B cell (primary cell): ENCODE results near the gene SEMA3B. TPM values are rescaled to one million over a fixed set of nuclear protein-coding genes. Genes with fewer than 3 reads are reported as not detected.

ENCODE experiments used
- ATAC-seq: fragments of 200-7000 bp; cut with Tn5 transposase; one replicate; pipeline ENCODE4 v1.10.0; 2021; ENCODE audit warnings: low read depth, mild to moderate bottlenecking, moderate number of reproducible peaks, moderate library complexity
- CTCF ChIA-PET: fragments of 350-600 bp; sonication (Branson Sonifier 250); formaldehyde crosslinking; loops from one replicate; lab custom pipeline; 2021; ENCODE audit warnings: antibody characterized with exemption, inconsistent platforms; lab: Charles Lee
- POLR2A ChIA-PET: fragments of 350-600 bp; sonication (Branson Sonifier 250); formaldehyde crosslinking; loops from one replicate; lab custom pipeline; 2021; ENCODE audit warnings: antibody characterized with exemption; lab: Charles Lee
- DNase-seq: peaks from one replicate; pipeline ENCODE4 v3.0.0; 2013
- H2AFZ ChIP-seq: 2 replicates; pipeline ENCODE4 v1.6.1; 2012; ENCODE audit warnings: mild to moderate bottlenecking, low read depth, low read length; ENCODE audit not compliant: insufficient read depth, poor library complexity, severe bottlenecking
- H3K27ac ChIP-seq, 2 donors: 1 replicate in 1 of 2; 2 replicates in 1 of 2; pipeline ENCODE4 v1.5.1; 2012 to 2013; ENCODE audit warnings: low read length in 2 of 2, mild to moderate bottlenecking in 2 of 2, moderate library complexity in 1 of 2
- H3K27me3 ChIP-seq, 4 experiments: fragments of 200-600 bp in 1 of 4; sonication (generic) in 1 of 4; replicated peaks in 1 of 4; 1 replicate in 2 of 4; 2 replicates in 2 of 4; pipeline versions ENCODE4 v1.6.1 to v1.7.0; 2013 to 2016; ENCODE audit warnings: low read length in 3 of 4, mild to moderate bottlenecking in 2 of 4, mixed read lengths in 1 of 4, moderate library complexity in 1 of 4; ENCODE audit not compliant: insufficient read depth in 4 of 4, control insufficient read depth in 3 of 4; ENCODE audit errors: control extremely low read depth in 1 of 4
- H3K36me3 ChIP-seq, 2 experiments: replicated peaks in 1 of 2; 1 replicate in 1 of 2; 2 replicates in 1 of 2; pipeline versions ENCODE4 v1.6.1 to v1.7.1; 2013; ENCODE audit warnings: low read length in 1 of 2; ENCODE audit not compliant: insufficient read depth in 2 of 2, control insufficient read depth in 1 of 2; ENCODE audit errors: control extremely low read depth in 1 of 2, extremely low read depth in 1 of 2
- H3K4me1 ChIP-seq, 2 donors: fragments of 200-600 bp in 1 of 2; sonication (generic) in 1 of 2; 1 replicate in 1 of 2; 2 replicates in 1 of 2; pipeline versions ENCODE4 v1.5.1 to v1.6.1; 2013 to 2017; ENCODE audit warnings: low read length in 2 of 2; ENCODE audit not compliant: control insufficient read depth in 2 of 2, insufficient read depth in 2 of 2
- H3K4me2 ChIP-seq: replicated peaks from 2 replicates; pipeline ENCODE3; 2012; ENCODE audit warnings: mild to moderate bottlenecking, low read depth, low read length; ENCODE audit not compliant: poor library complexity, severe bottlenecking
- H3K4me3 ChIP-seq, 5 experiments: fragments of 200-600 bp in 1 of 5; sonication (generic) in 1 of 5; 1 replicate in 3 of 5; 2 replicates in 2 of 5; pipeline versions ENCODE4 v1.5.1 to v1.7.0; 2011 to 2016; ENCODE audit warnings: low read length in 4 of 5, mild to moderate bottlenecking in 4 of 5, low read depth in 2 of 5, control low read depth in 1 of 5, moderate library complexity in 1 of 5; ENCODE audit not compliant: insufficient read depth in 1 of 5; ENCODE audit errors: control extremely low read depth in 1 of 5, extremely low read depth in 1 of 5
- H3K79me2 ChIP-seq: fragments of 200-600 bp; sonication (generic); one replicate; pipeline ENCODE4 v1.6.0; 2016; ENCODE audit warnings: low read length; ENCODE audit not compliant: control insufficient read depth, insufficient read depth
- H3K9ac ChIP-seq: fragments of 200-600 bp; sonication (generic); 2 replicates; pipeline ENCODE4 v1.6.1; 2017; ENCODE audit warnings: mild to moderate bottlenecking, low read length, moderate library complexity
- H3K9me3 ChIP-seq, 3 donors: one replicate each; pipeline versions ENCODE4 v1.6.1 to v1.7.1; 2013; ENCODE audit warnings: low read length in 2 of 3; ENCODE audit not compliant: control insufficient read depth in 2 of 3, insufficient read depth in 1 of 3; ENCODE audit errors: control extremely low read depth in 1 of 3
- H4K20me1 ChIP-seq: 2 replicates; pipeline ENCODE4 v1.6.0; 2012; ENCODE audit warnings: mild to moderate bottlenecking, low read length; ENCODE audit not compliant: insufficient read depth, control insufficient read depth, poor library complexity, severe bottlenecking
- H3K27ac Mint-ChIP-seq: one replicate; pipeline ENCODE4 v1.8.0; 2021; ENCODE audit warnings: mixed read lengths
- H3K27me3 Mint-ChIP-seq: one replicate; pipeline ENCODE4 v1.8.0; 2021; ENCODE audit warnings: mixed read lengths
- H3K4me1 Mint-ChIP-seq: one replicate; pipeline ENCODE4 v1.8.0; 2021; ENCODE audit warnings: mixed read lengths
- H3K4me3 Mint-ChIP-seq: one replicate; pipeline ENCODE4 v1.8.0; 2021; ENCODE audit warnings: mixed read lengths
- H3K9me3 Mint-ChIP-seq: one replicate; pipeline ENCODE4 v1.8.0; 2022; ENCODE audit warnings: mixed read lengths; ENCODE audit not compliant: insufficient read depth
- EZH2 ChIP-seq: IDR thresholded peaks from 2 replicates; pipeline ENCODE4 v1.6.1; 2012; ENCODE audit warnings: borderline replicate concordance, low read depth, mild to moderate bottlenecking, moderate library complexity, low read length; ENCODE audit not compliant: insufficient read depth, poor library complexity, severe bottlenecking
- WGBS: methylation state at CpG from one replicate; pipeline ENCODE4 v1.1.5; 2013; ENCODE audit warnings: missing lambda C conversion rate; ENCODE audit not compliant: insufficient coverage; 5-methylcytosine and 5-hydroxymethylcytosine counted together
- intact Hi-C: fragments of 100-400 bp; cut with micrococcal nuclease; formaldehyde crosslinking; loops from one replicate; pipeline ENCODE4 v1.10.0; 2022
- polyA plus RNA-seq: library from polyadenylated mRNA; depleted of rRNA; stranded (reverse); fragments of >200 nt; gene quantifications from 2 replicates; pipeline ENCODE4 v1.2.3, GENCODE V29; 2012
- total RNA-seq, 2 donors: library from RNA; stranded (reverse); fragments of 120-200 nt in 1 of 2; gene quantifications; 1 replicate in 1 of 2; 2 replicates in 1 of 2; pipeline versions ENCODE4 v1.2.3 to v1.2.4, GENCODE V29; 2013 to 2022
- TF ChIP-seq, protein P1 (sequence below): fragments of 200-600 bp; IDR thresholded peaks from one replicate; pipeline ENCODE4 v1.8.0; 2022; ENCODE audit warnings: antibody characterized with exemption, mild to moderate bottlenecking

Gene SEMA3B
- total and polyA plus RNA-seq, 2 donors (not counting 1 experiment from before 2014, with no cell fraction given), result 0.34 to 0.52 TPM

DNA sequence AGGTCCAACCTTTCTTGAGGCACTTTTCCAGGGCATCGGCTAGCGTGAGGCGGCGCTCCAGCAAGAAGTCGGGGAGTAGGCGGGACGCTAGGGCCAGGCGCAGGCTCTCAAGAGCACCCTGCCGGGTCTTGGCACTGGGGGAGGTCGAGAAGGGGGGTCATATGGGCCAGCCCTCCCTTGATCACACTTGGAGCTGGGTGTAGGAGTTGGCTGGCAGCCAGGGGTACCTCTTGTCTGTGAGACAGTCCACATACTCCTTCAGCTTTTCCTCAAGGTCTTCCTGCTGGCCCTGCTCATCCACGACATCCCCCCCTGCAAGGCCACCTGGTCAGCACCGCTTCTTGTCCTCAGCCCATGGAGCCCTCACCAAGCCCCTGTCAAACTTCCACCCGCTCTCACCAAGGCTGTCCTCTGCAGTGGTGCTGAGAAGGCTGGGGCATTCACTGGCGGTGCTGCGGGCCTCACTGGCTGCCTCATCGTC, 21.3 kb downstream of the SEMA3B start:
- ATAC-seq (no peak), DNase-seq (no peak)
- H4K20me1 ChIP-seq, result no peaks in the 10 kb centered on the region
- H3K27ac ChIP-seq, result no peak overlapping the region
- H3K4me3 ChIP-seq, result no peak overlapping the region
- H3K4me3 Mint-ChIP-seq, result peak overlapping the region; percentile 39
- H3K79me2 ChIP-seq, result peaks cover 18% of the 10 kb centered on the region
- H3K9ac ChIP-seq, result no peak overlapping the region
- peaks cover 11 to 17% of the 10 kb centered on the region in 2 donors for H3K4me1 ChIP-seq
- peaks cover 0 to 29% of the 10 kb centered on the region in 2 experiments for H3K36me3 ChIP-seq
- no peaks in the 10 kb centered on the region for H3K27me3 ChIP-seq
- no peak for TF ChIP-seq EZH2
- TF ChIP-seq, protein P1, sequence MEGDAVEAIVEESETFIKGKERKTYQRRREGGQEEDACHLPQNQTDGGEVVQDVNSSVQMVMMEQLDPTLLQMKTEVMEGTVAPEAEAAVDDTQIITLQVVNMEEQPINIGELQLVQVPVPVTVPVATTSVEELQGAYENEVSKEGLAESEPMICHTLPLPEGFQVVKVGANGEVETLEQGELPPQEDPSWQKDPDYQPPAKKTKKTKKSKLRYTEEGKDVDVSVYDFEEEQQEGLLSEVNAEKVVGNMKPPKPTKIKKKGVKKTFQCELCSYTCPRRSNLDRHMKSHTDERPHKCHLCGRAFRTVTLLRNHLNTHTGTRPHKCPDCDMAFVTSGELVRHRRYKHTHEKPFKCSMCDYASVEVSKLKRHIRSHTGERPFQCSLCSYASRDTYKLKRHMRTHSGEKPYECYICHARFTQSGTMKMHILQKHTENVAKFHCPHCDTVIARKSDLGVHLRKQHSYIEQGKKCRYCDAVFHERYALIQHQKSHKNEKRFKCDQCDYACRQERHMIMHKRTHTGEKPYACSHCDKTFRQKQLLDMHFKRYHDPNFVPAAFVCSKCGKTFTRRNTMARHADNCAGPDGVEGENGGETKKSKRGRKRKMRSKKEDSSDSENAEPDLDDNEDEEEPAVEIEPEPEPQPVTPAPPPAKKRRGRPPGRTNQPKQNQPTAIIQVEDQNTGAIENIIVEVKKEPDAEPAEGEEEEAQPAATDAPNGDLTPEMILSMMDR, result no peak
- intact Hi-C loops, result loop anchor here (10.0 kb wide), 1 partner anchor 1095 kb away; the partner anchor contains the start of gene MANF
- 98% methylated on average over 14 of the region's 16 CpGs for WGBS
- ChIA-PET CTCF (interaction anchor here (0.6 to 1.7 kb wide), 2 partner anchors 9 to 12 kb away, joined by 4 to 5 read pairs; partner anchors contain the start of genes HYAL3 and NAA80), POLR2A (no interaction called here)
- H3K4me1 Mint-ChIP-seq, result peaks cover 14% of the 10 kb centered on the region
- H2AFZ ChIP-seq, result no peak overlapping the region
- H3K27me3 Mint-ChIP-seq, result no peaks in the 10 kb centered on the region
- H3K9me3 ChIP-seq, result no peaks in the 10 kb centered on the region
- H3K9me3 Mint-ChIP-seq, result no peaks in the 10 kb centered on the region
- H3K4me2 ChIP-seq, result no peak overlapping the region
- H3K27ac Mint-ChIP-seq, result no peak overlapping the region
